ENCODE measurements around the gene SMIM36.
A peak's percentile ranks its signal among the peaks of the same experiment; 100 is the strongest.
"Not testable (repeated sequence)": the region's sequence is repeated elsewhere in the genome, so short reads cannot be mapped to it uniquely, and the experiment has no call there.

Gene SMIM36

GRCh38 chr17:55510986-55511721 is at the start of gene SMIM36:
Gene SMIM36, minus strand, starts transcription at chr17:55511452.
- DNase-seq (ENCODE audit: low read depth in 2 of 2): no peak

DNA sequence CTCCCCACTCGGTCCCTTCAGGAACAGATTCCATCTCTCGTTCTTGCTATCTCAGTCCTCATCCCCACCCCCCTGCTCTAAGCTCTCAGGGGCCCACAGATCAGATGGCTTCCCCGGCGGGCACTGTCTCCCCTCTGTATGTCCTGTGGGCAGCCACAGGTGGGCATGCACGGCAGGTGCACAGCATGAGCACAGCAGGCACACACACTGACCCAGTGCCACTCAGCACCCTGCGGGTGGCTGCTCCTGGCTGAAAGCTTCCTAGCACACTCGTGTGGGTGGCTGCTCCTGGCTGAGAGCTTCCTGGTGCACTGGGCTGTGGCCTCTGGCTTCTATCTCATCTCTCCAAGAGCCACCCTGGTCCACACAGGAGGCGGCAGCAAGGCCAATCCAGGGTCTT is 44.5 kb upstream of the SMIM36 start:
- no peak for DNase-seq (ENCODE audit: low read depth in 2 of 2)

DNA sequence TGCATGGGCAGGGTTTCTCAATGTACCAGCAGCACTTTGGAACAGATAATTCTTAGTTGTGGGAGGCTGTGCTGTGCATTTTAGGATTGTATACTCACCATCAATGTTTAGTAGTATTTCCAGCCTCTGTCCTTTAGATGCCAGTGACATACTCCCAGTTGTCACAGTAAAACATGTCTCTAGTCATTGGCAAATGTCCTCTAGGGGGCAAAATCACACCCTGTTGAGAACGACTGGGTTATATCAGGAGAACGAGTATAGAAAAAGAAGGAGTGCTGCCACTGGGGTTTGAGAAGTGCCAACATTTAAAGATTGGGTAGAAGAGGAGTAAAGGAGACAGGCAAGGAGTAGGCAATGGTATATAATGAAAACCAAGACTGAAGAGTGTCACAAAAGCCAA is 37.9 kb upstream of the SMIM36 start:
- DNase-seq (ENCODE audit: low read depth in 2 of 2): no peak

DNA sequence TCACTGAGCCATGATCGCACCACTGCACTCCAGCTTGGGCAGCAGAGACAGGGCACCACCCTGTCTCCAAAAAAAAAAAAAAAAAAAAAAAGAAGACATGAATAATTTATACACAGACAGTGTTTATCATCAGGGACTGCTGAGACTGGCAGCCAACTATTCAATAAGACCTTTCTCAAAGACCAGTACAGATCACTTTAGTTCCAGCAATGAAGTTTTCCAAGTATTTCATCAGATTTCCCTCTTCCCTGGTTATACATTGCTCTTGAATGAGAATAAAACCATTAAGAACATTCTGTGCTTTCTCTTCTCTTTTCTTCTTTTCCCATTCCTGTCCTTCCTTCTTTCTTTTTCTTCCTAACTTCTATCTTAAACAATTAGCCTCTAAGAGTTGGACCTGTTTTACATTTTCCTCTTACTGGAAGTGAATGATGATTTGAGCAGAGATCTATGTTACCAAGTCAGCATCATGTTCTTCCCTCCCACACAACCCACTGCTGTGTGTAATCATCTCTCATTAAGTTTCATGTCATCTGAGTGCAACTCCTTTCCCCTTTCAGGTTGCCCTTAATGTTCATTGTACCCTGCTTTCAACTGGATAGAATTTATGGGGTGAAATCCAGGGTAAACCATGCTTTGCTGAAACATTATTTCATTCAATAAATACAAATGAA is 35.9 kb upstream of the SMIM36 start:
- no peak for DNase-seq (ENCODE audit: low read depth in 2 of 2)

- DNase-seq (ENCODE audit: low read depth in 2 of 2): no peak
Measured at GRCh38 chr17:55546481-55546880, 35.2 kb upstream of the SMIM36 start.

- DNase-seq (ENCODE audit: low read depth in 2 of 2): no peak
Measured at GRCh38 chr17:55545806-55546205, 34.6 kb upstream of the SMIM36 start.

GRCh38 chr17:55543709-55544108 is 32.5 kb upstream of the SMIM36 start:
- DNase-seq (ENCODE audit: low read depth in 2 of 2): no peak

DNA sequence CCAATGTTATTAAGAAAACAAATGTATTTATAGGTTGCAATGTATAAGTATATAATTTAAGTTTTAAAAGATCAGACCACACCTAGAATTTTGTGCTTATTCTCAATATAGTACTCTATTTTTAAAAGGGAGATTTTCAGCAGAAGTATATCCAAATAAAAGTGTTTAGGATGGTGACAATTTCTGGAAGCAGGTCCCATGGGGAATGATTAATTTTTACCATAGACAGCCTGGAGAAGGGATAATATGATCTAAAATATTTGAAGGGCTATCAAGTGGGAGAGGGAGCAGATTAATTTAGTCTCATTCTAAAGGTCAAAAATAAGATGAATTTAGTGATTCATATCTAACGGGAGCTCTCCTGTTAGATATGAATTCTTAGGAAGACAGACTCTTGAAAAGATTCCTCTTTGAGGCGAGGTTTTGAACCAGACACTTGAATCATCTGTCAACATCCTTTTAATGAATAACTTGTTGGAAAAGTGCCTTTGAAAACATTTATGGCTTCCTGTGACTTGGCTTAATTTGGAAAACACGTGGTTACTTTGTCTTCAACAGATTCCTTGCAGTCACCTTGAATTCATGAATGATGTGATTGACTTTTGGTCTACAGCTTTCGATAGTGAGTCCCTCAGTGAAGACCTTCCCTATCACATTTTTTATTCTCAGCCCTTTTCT is 29.3 kb upstream of the SMIM36 start:
- no peak for DNase-seq (ENCODE audit: low read depth in 2 of 2)

DNA sequence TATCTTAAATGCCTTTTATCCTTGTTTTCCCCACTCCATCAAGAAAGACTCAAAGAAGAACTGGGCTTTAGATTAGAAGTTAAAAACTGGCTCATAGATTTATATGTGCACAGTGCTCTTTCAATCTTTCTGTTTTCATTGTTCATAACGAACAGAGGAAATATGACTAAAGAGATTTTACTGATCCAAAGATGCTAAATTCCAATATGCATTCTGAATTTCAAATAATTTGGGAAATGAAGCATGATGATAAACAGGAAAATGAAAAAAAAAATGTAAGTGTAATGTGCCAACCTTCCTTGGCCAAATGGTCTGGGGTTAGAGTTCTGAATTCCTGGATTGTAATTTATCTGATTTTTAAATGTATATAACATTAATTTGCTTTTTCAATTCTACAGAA is 25.0 kb upstream of the SMIM36 start:
- DNase-seq (ENCODE audit: low read depth in 2 of 2): no peak

DNA sequence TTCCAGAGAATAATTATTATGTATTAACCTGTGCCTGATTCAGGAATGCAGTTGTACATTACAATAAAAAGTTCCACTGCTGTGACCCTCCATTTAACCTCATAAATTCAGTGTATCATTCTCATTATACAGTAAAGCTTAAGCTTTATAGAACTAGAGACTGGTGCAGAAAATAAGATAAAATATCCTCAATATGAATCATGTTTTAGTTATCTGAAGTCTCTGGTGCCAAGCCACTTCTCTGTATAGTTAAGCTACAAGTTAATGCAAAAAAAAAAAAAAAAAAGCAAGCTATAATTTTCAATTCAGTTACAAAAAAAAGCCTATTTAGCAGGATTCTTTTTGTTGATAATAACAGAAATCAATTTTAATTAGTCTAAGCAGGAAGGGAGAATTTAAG is 22.4 kb upstream of the SMIM36 start:
- no peak for DNase-seq (ENCODE audit: low read depth in 2 of 2)

DNA sequence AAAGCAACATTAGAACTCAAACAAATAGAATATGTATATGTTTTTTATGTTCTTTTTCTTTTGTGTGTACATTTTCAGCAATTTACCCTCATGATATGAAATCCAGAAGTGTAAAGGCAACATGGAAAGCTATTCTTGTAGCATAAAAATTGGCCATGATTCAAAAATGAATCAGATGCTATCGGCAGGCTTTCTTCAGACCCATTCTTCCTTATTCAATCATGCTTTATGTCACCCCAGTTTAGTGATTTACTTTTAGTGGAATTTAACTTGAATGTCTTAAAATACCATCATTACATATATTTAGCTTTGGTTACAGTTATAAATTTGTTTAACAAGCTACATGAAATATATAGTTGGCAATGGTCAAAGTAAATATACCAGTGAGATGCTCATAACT is 21.4 kb upstream of the SMIM36 start:
- no peak for DNase-seq (ENCODE audit: low read depth in 2 of 2)

DNA sequence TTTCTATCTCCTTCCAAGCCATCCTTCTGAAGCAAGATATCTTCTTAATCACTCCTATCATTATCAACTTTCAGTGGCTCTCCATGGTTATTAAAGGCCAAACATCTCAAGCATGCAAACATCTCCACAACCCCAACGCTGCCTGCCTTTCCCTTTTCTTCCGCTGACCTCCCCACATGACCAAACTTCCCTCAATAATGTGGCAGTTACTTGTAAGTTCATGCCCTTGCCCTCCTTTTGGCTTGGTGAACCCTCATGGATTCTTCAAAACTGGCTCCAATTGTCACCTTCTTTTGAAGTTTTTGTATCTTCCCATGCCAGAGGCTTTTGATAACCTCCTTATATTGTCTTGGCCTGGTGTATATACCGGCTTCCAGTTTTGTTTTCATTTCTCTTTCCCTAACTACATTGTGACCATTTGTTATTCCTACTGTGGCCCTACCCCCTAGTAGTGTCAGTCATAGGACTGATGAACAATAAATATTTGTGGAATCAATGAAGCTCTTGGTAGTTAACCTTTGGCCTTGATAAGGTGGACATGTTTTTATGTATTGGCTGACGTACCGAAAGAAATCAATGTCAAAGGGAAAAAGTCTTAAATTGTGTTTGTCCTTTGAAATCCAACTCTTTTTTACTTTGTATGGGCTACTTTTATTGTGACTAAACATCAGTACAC is 19.9 kb upstream of the SMIM36 start:
- no peak for DNase-seq (ENCODE audit: low read depth in 2 of 2)

DNA sequence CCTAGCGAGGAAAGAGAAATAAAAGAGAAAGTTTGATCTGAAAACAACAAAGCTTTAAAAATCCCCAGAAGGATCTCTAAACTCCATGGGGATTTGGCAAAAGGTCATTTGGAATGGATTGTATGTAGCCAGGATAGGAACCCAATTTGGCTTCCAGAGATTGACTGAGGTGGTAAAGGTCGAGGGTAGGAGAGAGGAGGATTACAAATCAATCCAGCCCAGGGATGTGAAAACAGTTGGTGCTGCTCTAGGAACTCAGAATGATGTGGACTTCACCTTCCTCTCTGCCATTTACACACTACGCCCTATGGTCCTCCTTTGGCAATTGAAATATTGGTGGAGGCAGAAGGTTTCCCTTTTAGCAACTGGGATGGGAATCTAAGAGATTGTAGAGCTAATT is 18.8 kb upstream of the SMIM36 start:
- no peak for DNase-seq (ENCODE audit: low read depth in 2 of 2)

DNA sequence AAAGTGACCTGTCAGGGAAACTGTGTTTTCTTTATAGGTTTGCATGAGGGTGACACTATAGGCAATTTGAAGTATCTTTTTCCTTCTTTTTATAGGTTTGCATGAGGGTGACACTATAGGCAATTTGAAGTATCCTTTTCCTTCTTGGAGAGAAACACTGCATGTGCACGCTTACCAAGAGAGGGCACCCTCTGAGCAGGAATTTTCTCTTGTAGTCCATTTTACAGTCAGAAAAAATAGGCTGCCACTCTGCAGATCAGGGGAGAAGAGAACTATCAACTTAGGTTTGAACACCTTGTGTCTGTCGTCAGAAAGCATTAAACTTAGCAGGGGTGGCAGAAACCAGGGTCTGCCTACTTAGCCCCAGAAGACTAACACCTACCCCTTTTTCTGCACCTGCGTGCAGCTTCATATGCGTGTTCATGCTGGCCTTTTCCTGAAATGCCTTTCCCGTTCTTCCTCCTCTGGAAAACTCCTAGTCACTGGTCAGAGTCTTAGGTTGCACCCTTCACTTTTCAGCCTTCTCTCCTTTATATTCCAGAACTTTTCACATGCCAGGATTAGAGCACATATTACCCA is 16.4 kb upstream of the SMIM36 start:
- no peak for DNase-seq (ENCODE audit: low read depth in 2 of 2)

- no peak for DNase-seq (ENCODE audit: low read depth in 2 of 2)
Measured at GRCh38 chr17:55524440-55525220, 13.4 kb upstream of the SMIM36 start.

DNA sequence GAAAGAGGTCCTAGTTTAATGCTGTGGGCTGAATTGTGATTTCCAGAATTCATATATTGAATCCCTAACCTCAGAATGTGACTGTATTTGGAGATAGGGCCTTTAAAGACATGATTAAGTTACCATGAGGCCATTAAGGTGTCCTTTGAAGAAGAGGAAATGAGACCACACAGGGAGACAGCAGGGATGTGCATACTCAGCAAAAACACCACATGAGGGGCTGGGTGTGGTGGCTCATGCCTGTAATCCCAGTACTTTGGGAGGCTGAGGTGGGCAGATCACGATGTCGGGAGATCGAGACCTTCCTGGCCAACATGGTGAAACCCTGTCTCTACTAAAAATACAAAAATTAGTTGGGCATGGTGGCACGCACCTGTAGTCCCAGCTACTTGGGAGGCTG is 11.8 kb upstream of the SMIM36 start:
- DNase-seq (ENCODE audit: low read depth in 2 of 2): not testable (repeated sequence)

DNA sequence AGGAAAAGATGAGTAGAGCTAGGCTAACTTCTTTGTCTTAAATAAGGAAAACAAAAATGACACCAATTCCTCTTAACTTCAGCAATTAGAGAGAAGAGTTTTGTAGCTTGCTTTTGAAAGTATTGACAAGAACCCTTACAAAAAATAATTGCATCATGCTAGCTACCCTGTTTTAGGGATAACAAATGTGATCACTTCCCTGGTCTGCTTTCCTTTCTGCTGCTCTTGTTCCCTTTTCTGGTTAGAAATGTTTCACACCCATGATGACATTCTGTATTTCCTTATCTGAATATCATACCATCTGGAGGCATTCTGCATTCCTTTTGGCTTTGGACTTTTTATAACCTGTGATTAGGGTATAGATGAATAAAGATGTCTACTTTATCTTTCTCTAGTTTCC is 9.9 kb upstream of the SMIM36 start:
- DNase-seq (ENCODE audit: low read depth in 2 of 2): no peak

- no peak for DNase-seq (ENCODE audit: low read depth in 2 of 2)
Measured at GRCh38 chr17:55520402-55520801, 9.2 kb upstream of the SMIM36 start.

DNA sequence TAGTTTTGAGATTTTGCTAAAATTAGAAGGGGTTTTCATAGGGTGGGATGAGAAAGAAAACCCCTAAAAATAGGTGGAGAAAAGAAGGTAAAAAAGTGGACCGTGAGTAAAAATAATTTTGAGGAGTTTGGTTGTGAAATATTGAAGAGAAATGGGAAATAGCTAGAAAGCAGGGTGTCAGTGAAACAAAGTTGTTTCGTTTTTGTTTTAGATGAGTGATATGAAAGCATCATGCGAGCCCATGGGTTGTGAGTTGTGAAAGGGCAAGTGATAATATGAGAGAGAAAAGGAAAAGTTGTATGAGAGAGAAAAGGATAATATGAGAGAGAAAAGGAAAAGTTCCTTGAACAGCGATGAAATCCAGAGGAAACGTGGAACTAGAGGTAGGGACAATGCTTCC is 7.3 kb upstream of the SMIM36 start:
- no peak for DNase-seq (ENCODE audit: low read depth in 2 of 2)

DNA sequence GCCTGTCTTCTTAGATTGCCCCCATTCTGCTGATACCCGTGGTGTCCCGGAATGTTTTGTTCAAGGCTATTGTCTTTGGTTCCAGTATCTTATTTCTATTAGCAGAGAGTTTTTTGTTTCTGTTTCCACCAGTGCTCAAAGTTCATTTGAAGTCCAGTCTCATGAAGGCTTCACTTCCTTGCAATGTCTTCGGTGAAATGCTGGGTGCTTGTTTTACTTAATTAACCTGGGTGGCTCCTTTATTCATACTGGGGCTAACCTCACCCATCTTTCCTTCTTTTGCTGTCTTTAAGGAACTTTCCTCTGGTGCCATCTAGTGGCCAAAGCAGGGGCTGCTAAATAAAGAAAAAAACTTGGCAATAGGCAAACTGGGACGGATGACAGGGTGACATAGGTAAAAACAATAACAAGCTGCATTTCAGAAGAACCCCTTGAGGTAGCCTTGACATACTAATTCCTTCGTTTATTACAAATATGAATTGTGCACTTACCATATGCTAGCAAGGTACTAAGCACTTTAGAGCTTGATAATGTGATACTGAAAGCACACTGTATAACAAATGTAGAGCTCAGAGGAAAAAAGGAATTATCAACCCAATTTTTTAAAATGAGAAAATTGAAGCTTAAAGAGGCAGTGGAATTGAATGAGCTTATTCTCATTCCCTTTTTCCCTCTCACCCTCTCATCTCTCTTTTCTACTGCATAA is 2.8 kb upstream of the SMIM36 start:
- peak; percentile 15 to 55 for DNase-seq (ENCODE audit: low read depth in 2 of 2)

- not testable (repeated sequence) for DNase-seq (ENCODE audit: low read depth in 2 of 2)
Measured at GRCh38 chr17:55507669-55508068, 3.6 kb downstream of the SMIM36 start.
